HCT116 (cell line): ENCODE data around the gene MYEF2.

Experiments used
- CTCF ChIP-seq, 3 experiments: fragments of 200-600 bp in 1 of 3; sonication (generic) in 1 of 3; IDR thresholded peaks in 2 of 3; conservative IDR thresholded peaks in 1 of 3; 2 replicates each; pipeline ENCODE4 v1.5.1; 2012 to 2017; ENCODE audit warnings: low read depth in 2 of 3, low read length in 2 of 3, antibody characterized with exemption in 1 of 3, borderline replicate concordance in 1 of 3, control low read depth in 1 of 3, mild to moderate bottlenecking in 1 of 3, mixed read lengths in 1 of 3, mixed run types in 1 of 3, moderate library complexity in 1 of 3; ENCODE audit not compliant: insufficient read depth in 1 of 3
- EZH2 ChIP-seq: fragments of 200-600 bp; sonication (generic); IDR thresholded peaks from 2 replicates; pipeline ENCODE4 v1.6.1; 2017; ENCODE audit warnings: antibody characterized with exemption, mixed run types
- EZH2phosphoT487 ChIP-seq: fragments of 200-600 bp; IDR thresholded peaks from 2 replicates; pipeline ENCODE4 v1.6.1; 2018; ENCODE audit warnings: antibody characterized with exemption, borderline replicate concordance
- POLR2A ChIP-seq: IDR thresholded peaks from 2 replicates; pipeline ENCODE4 v1.7.0; 2011; ENCODE audit warnings: borderline replicate concordance; ENCODE audit not compliant: insufficient read depth, insufficient read length; ENCODE audit errors: extremely low read depth
- POLR2AphosphoS5 ChIP-seq: IDR thresholded peaks from 2 replicates; pipeline ENCODE4 v1.6.1; 2011; ENCODE audit warnings: mild to moderate bottlenecking, low read depth, low read length, moderate library complexity
- YY1 ChIP-seq: IDR thresholded peaks from 2 replicates; pipeline ENCODE4 v1.6.1; 2011; ENCODE audit warnings: low read length, low read depth, moderate library complexity, mild to moderate bottlenecking; ENCODE audit not compliant: insufficient replicate concordance; ENCODE audit errors: extremely low read depth

- no peak for TF ChIP-seq CTCF (IDR thresholded peaks at IDR 0.05 in 2 of 3, conservative IDR thresholded peaks at IDR 0.05 in 1 of 3; ENCODE audit: borderline replicate concordance in 1 of 3, insufficient read depth in 1 of 3, low read depth in 2 of 3, low read length in 2 of 3)
- no peak for TF ChIP-seq POLR2AphosphoS5
- no peak for TF ChIP-seq EZH2
- no peak for TF ChIP-seq EZH2phosphoT487
- no peak for TF ChIP-seq POLR2A
- no peak for TF ChIP-seq YY1
These were observed 92.0 kb downstream of the MYEF2 start for GRCh38 chr15:48086133-48086532.
